GM19351 (cell line): ENCODE data around the gene INTU.

Experiments used
- ATAC-seq: cut with Tn5 transposase; IDR thresholded peaks from one replicate; pipeline ENCODE4 v1.9.1; 2021; ENCODE audit warnings: mild to moderate bottlenecking, moderate library complexity; ENCODE audit not compliant: unreplicated experiment

Gene INTU

DNA sequence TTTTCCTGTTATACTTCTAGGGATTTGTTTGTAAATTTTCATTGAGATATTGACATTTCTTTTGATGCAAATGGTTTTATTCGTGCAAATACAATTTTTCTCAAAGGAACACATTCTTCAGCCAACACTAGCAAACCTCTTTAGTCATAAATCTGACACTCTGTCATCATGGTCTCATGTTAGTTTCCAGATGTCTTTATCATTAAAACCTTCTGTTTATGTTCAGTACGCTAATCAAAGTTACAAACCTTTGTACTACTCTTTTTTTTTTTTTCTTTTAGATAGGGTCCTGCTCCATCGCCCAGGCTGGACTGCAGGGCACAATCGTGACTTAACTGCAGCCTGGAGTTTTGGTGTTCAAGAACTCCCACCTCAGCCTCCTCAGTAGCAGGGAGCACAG is 104.5 kb downstream of the INTU start:
- no peak for ATAC-seq

DNA sequence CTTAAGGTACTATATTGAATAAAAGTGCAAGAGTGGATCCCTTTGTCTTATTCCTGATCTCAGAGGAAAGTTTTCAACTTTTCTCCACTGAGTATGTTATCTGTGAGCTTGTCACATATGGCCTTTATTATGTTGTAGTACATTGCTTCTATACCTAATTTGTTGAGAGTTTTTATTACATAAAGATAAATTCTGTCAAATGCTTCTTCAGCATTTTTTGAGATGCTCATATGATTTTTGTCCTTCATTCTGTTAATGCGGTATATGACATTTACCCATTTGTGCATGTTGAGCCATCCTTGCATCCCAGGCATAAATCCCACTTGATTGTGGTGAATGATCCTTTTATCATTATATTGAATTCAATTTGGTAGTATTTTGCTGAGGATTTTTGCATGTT is 108.5 kb downstream of the INTU start:
- no peak for ATAC-seq

DNA sequence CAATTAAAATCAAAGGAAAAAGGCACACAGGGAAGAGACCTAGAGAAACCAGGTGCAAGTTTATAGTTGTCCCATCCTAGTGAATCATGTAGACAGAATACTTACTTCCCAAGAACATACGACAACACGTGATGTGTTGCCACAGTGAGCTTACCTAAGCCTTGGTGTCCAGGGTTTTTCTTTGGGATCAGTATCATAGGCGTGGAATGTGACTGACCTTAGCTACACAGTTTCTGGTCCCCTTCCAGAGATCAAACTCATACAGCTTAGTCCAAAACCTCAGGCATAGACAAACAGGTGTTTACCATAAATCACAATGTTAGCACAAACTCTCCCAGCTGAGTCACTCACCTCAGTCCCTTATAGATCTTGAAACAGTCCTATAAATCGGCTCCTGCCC is 115.1 kb downstream of the INTU start:
- no peak for ATAC-seq

DNA sequence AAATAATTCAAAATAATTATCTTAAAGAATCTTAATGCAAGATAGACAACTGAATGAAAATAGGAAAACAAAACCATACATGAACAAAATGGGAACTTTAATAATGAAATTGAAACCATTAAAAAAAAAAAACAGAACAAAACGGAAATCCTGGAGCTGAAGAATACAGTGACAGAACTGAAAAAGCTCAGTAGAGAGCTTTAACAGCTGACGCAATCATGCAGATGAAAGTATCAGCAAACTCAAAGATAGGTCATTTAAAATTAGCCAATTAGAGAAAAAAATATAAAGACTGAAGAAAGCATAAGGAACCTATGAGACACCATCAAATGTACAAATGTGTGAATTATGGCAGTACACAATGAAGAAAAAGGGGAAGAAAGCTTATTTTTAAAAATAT is 116.2 kb downstream of the INTU start:
- ATAC-seq, result no peak

DNA sequence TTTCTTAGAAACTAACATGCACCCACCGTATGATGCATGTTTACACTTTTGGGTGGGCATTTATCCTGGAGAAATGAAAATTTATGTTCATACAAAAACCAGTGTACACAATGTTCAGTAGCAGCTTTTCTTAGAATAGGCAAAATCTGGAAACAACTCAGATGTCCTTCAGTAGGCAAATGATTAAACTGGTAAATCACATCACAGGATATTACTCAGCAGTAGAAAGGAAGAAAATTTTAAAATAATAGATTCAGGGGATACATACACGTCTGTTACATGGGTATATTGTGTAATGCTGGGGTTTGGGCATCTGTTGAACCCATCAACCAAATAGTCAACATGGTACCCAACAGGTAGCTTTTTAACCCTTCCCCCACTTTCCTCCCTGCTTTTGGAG is 124.1 kb downstream of the INTU start:
- no peak for ATAC-seq

DNA sequence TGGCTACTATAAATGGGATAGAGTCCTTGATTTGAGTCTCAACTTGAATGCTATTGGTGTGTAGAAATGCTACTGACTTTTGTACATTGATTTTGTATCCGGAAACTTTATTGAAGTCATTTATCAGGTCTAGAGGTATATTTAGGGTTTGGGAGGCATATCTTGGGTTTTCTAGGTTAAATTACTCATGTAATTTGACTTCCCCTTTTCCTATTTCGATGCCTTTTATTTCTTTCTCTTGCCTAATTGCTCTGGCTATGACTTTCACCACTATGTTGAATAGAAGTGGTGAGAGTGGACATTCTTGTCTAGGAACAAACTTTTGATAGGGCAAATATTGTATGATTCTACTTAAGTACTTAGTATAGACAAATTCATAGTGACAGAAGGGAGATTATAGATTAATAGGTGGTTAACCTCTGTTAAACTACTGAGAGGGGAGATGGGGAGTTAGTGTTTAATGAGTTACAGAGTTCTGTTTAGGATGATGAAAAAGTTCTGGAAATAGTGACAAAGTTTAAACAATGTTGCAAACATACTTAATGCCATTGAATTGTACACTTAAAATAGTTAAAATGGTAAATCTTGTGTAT is 126.6 kb downstream of the INTU start:
- no peak for ATAC-seq

DNA sequence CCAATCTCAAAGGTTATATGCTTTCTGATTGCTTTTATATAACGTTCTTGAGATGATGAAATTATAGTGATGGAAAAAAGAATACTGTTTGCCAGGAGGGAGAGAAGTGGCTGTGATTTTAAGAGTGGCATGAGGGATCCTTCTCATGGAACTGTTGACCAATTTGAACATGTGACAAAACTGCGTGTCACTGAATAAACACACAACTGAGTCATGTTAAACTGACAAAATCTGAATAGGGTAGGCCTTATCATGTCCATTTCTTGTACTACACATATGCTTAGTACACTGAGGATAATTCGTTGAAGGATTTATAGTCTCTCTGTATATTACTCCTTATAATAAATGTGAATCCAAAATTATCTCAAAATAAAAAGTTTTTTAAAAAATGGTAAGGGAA is 127.1 kb downstream of the INTU start:
- no peak for ATAC-seq

DNA sequence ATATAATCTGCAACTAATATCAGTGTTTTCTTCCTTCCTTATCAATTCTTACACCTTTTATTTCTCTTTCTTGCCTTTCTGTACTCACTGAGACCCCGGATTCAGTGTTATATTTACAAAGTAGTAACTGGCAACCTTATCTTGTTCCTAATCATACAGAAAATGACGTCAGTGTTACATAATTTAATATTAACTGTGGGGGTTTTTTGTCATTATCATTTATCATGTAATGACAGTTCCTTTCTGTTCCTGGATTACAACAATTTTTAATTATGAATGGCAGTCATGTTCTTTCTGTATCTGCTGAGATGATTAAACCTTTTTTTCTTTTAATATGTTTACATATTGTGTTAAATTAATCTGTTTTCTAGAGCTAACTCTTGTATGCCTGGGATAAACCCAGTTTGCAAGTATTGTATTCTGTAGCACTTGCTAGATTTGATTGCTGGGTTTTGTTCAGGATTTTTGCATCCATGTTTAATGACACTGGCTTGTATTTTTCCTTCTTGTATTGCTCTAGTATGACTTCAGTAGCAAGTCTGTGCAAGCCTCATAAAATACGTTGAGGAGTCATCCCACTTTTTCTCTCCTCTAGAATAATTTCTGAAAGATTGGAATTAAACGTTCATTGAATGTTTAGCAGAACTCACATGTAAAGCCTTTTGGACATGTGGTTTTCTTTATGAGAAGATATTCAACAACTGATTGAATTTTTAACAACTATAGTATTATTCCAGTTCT is 138.9 kb downstream of the INTU start:
- no peak for ATAC-seq

DNA sequence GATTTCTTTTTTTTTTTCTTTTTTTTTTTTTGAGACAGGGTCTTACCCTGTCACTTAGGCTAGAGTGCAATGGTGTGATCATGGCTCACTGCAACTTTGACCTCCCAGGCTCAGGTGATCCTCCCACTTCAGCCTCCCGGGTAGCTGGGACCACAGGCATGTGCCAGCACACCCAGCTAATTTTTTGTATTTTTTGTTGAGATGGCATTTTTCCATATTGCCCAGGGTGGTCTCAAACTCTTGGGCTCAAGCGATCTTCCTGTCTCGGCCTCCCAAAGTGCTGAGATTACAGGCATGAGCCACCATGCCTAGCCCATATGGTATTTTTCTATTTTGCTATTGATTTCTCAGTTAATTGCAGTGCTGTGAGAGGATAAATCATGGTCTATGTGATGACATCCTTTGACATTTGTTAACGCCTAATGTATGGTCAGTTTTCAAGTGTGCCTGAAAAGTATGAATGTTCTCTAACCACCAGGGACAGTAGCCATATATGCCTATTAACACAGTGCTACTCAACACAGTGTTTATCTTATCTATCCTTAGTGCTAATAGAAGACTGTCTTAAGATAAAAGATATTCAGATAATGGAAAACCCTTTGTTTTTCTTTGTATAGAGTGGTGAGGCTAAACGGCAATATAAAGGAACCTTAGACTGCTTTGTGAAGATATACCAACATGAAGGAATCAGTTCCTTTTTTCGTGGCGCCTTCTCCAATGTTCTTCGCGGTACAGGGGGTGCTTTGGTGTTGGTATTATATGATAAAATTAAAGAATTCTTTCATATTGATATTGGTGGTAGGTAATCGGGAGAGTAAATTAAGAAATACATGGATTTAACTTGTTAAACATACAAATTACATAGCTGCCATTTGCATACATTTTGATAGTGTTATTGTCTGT is 140.3 kb downstream of the INTU start:
- no peak for ATAC-seq

DNA sequence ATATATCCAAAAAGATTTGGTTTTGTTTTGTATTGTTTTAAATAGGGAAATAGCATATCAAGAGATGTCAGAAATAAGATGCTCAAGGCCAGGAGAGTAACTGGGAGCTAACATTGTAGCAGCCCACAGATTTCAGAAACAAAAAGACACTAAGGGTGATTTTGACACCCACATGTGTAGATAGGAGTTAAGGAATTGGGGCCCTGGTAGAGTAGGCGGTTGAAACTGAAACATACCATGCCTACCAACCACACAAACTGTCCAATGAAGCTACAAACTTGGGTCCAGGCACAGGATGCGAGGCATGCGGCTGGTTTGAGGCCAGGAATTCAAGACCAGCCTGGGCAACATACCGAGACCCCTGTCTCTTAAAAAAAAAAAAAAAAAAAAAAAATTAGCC is 143.1 kb downstream of the INTU start:
- ATAC-seq, result peak; percentile 33
